ENCODE data around the gene PIEZO2. TPM values are rescaled to one million over a fixed set of nuclear protein-coding genes. Genes with fewer than 3 reads are reported as not detected.

The PIEZO2 gene
- total RNA-seq, 4 donors from 2014 or later: 0.18 to 3.0 (median 0.21) TPM

GRCh38 chr18:10877987-10878386 lies 271.4 kb downstream of the PIEZO2 start:
- DNase-seq (no peak), ATAC-seq (no peak)
- Histone ChIP-seq H3K36me3 (no peaks in the 10 kb centered on the region), H3K4me3 (no peak overlapping the region), H3K9me3 (no peaks in the 10 kb centered on the region), H3K4me1 (no peaks in the 10 kb centered on the region), H3K27ac (no peak overlapping the region), H3K27me3 (no peaks in the 10 kb centered on the region)
- intact Hi-C loops (cut with DNase I; ENCODE audit: low total_unique reads): no loop called here
- in situ Hi-C loops (cut with MboI; ENCODE audit: low sequenced_read_pairs in 4 of 4): no loop called here
- TF ChIP-seq CTCF (IDR thresholded peaks at IDR 0.05 in 4 of 5, conservative IDR thresholded peaks at IDR 0.05 in 1 of 5) (no peak), POLR2A (IDR thresholded peaks at IDR 0.05) (no peak)

- H3K27ac ChIP-seq: no peak overlapping the region
- H3K27me3 ChIP-seq: no peaks in the 10 kb centered on the region
- no peak for ATAC-seq
- H3K9me3 ChIP-seq: no peaks in the 10 kb centered on the region
- intact Hi-C loops (cut with DNase I; ENCODE audit: low total_unique reads) (no loop called here), in situ Hi-C loops (cut with MboI; ENCODE audit: low sequenced_read_pairs in 4 of 4) (no loop called here)
- peaks cover 0 to 10% of the 10 kb centered on the region in 2 donors for H3K4me1 ChIP-seq
- DNase-seq: no peak
- H3K4me3 ChIP-seq: no peak overlapping the region
- H3K36me3 ChIP-seq: no peaks in the 10 kb centered on the region
- TF ChIP-seq POLR2A (IDR thresholded peaks at IDR 0.05) (no peak), CTCF (IDR thresholded peaks at IDR 0.05 in 4 of 5, conservative IDR thresholded peaks at IDR 0.05 in 1 of 5) (no peak)
Observed at GRCh38 chr18:10875811-10876210, 273.6 kb downstream of the PIEZO2 start.

GRCh38 chr18:10872304-10872703 lies 277.1 kb downstream of the PIEZO2 start:
- Histone ChIP-seq H3K27me3 (no peaks in the 10 kb centered on the region), H3K4me1 (peaks cover 0 to 10% of the 10 kb centered on the region in 2 donors), H3K9me3 (no peaks in the 10 kb centered on the region), H3K27ac (no peak overlapping the region), H3K36me3 (no peaks in the 10 kb centered on the region), H3K4me3 (no peak overlapping the region)
- intact Hi-C loops (cut with DNase I; ENCODE audit: low total_unique reads) (no loop called here), in situ Hi-C loops (cut with MboI; ENCODE audit: low sequenced_read_pairs in 4 of 4) (loop anchor here in 3 of 4 donors (25.0 kb wide), 4 partner anchors 165 to 690 kb away; partner anchors contain the start of gene PIEZO2 (in 1 of the 3))
- TF ChIP-seq CTCF (IDR thresholded peaks at IDR 0.05 in 4 of 5, conservative IDR thresholded peaks at IDR 0.05 in 1 of 5): no peak
- no peak for TF ChIP-seq POLR2A (IDR thresholded peaks at IDR 0.05)
- DNase-seq (peak; percentile 37 to 49), ATAC-seq (peak; percentile 92 to 94)

GRCh38 chr18:10864722-10865121 lies 284.6 kb downstream of the PIEZO2 start:
- Histone ChIP-seq H3K4me1 (no peaks in the 10 kb centered on the region), H3K27ac (no peak overlapping the region), H3K4me3 (no peak overlapping the region), H3K9me3 (no peaks in the 10 kb centered on the region), H3K36me3 (no peaks in the 10 kb centered on the region), H3K27me3 (no peaks in the 10 kb centered on the region)
- ATAC-seq (no peak), DNase-seq (no peak)
- in situ Hi-C loops (cut with MboI; ENCODE audit: low sequenced_read_pairs in 4 of 4) (loop anchor here in 3 of 4 donors (25.0 kb wide), 4 partner anchors 173 to 698 kb away; partner anchors contain the start of gene PIEZO2 (in 1 of the 3)), intact Hi-C loops (cut with DNase I; ENCODE audit: low total_unique reads) (no loop called here)
- TF ChIP-seq POLR2A (IDR thresholded peaks at IDR 0.05) (no peak), CTCF (IDR thresholded peaks at IDR 0.05 in 4 of 5, conservative IDR thresholded peaks at IDR 0.05 in 1 of 5) (no peak)

GRCh38 chr18:10863026-10863425 lies 286.3 kb downstream of the PIEZO2 start:
- in situ Hi-C loops (cut with MboI; ENCODE audit: low sequenced_read_pairs in 4 of 4): loop anchor here in 3 of 4 donors (25.0 kb wide), 4 partner anchors 174 to 699 kb away; partner anchors contain the start of gene PIEZO2 (in 1 of the 3)
- DNase-seq (no peak), ATAC-seq (no peak)

More at GRCh38 chr18:10863026-10863425, 286.3 kb downstream of the PIEZO2 start:
- intact Hi-C loops (cut with DNase I; ENCODE audit: low total_unique reads): no loop called here
- Histone ChIP-seq H3K36me3 (no peaks in the 10 kb centered on the region), H3K9me3 (no peaks in the 10 kb centered on the region), H3K27ac (no peak overlapping the region), H3K4me3 (no peak overlapping the region), H3K4me1 (no peaks in the 10 kb centered on the region), H3K27me3 (no peaks in the 10 kb centered on the region)
- TF ChIP-seq CTCF (IDR thresholded peaks at IDR 0.05 in 4 of 5, conservative IDR thresholded peaks at IDR 0.05 in 1 of 5) (no peak), POLR2A (IDR thresholded peaks at IDR 0.05) (no peak)
